Trophoblast cell (in vitro differentiated cells and primary cell): ENCODE results near the gene TTLL5.

Experiments used
- DNase-seq, 2 donors: peaks; one replicate each; pipeline ENCODE4 v3.0.0-alpha.2; 2016
- H2AFZ ChIP-seq: 2 replicates; pipeline ENCODE4 v1.6.1; 2013; ENCODE audit warnings: low read length, moderate library complexity, mild to moderate bottlenecking; ENCODE audit not compliant: insufficient read depth, poor library complexity
- H2AK5ac ChIP-seq: 2 replicates; pipeline ENCODE4 v1.6.1; 2013; ENCODE audit warnings: mild to moderate bottlenecking, low read length
- H2BK120ac ChIP-seq: 2 replicates; pipeline ENCODE4 v1.6.1; 2013; ENCODE audit warnings: low read length, mild to moderate bottlenecking, moderate library complexity; ENCODE audit not compliant: insufficient read depth, poor library complexity
- H2BK12ac ChIP-seq: 2 replicates; pipeline ENCODE4 v1.6.1; 2013; ENCODE audit warnings: mild to moderate bottlenecking, low read length, moderate library complexity
- H2BK5ac ChIP-seq: 2 replicates; pipeline ENCODE4 v1.6.1; 2013; ENCODE audit warnings: low read length, low read depth, moderate library complexity, mild to moderate bottlenecking; ENCODE audit not compliant: poor library complexity
- H3K14ac ChIP-seq: 2 replicates; pipeline ENCODE4 v1.6.1; 2013; ENCODE audit warnings: mild to moderate bottlenecking, low read length
- H3K18ac ChIP-seq: 2 replicates; pipeline ENCODE4 v1.6.1; 2013; ENCODE audit warnings: mild to moderate bottlenecking, low read length
- H3K23ac ChIP-seq: 2 replicates; pipeline ENCODE4 v1.6.1; 2013; ENCODE audit warnings: low read length
- H3K27ac ChIP-seq: 2 replicates; pipeline ENCODE4 v1.5.1; 2013; ENCODE audit warnings: low read depth, mild to moderate bottlenecking, inconsistent platforms, low read length, moderate library complexity
- H3K27me3 ChIP-seq: 2 replicates; pipeline ENCODE4 v1.6.1; 2013; ENCODE audit warnings: inconsistent platforms, mild to moderate bottlenecking, low read length, moderate library complexity; ENCODE audit not compliant: insufficient read depth
- H3K36me3 ChIP-seq, 2 experiments: 1 replicate in 1 of 2; 2 replicates in 1 of 2; pipeline ENCODE4 v1.6.1; 2013; ENCODE audit warnings: low read length in 2 of 2, mild to moderate bottlenecking in 2 of 2, moderate library complexity in 1 of 2; ENCODE audit not compliant: insufficient read depth in 2 of 2, control insufficient read depth in 1 of 2
- H3K4ac ChIP-seq: 2 replicates; pipeline ENCODE4 v1.6.1; 2013; ENCODE audit warnings: low read depth, mild to moderate bottlenecking, low read length, moderate library complexity
- H3K4me1 ChIP-seq, 2 experiments: 1 replicate in 1 of 2; 2 replicates in 1 of 2; pipeline ENCODE4 v1.6.1; 2013; ENCODE audit warnings: low read length in 2 of 2, mild to moderate bottlenecking in 2 of 2, moderate library complexity in 1 of 2; ENCODE audit not compliant: insufficient read depth in 2 of 2, control insufficient read depth in 1 of 2
- H3K4me2 ChIP-seq: 2 replicates; pipeline ENCODE4 v1.6.1; 2013; ENCODE audit warnings: inconsistent platforms, mild to moderate bottlenecking, low read length, moderate library complexity
- H3K4me3 ChIP-seq: 2 replicates; pipeline ENCODE4 v1.5.1; 2013; ENCODE audit warnings: mild to moderate bottlenecking, low read depth, low read length, inconsistent platforms
- H3K79me1 ChIP-seq: one replicate; pipeline ENCODE4 v1.6.1; 2013; ENCODE audit warnings: low read length
- H3K79me2 ChIP-seq: 2 replicates; pipeline ENCODE4 v1.6.1; 2013; ENCODE audit warnings: low read length, mild to moderate bottlenecking; ENCODE audit not compliant: control insufficient read depth, insufficient read depth, poor library complexity
- H3K9ac ChIP-seq: 2 replicates; pipeline ENCODE4 v1.6.1; 2013; ENCODE audit warnings: mild to moderate bottlenecking, low read length
- H3K9me3 ChIP-seq: 2 replicates; pipeline ENCODE4 v1.6.1; 2013; ENCODE audit warnings: low read depth, mild to moderate bottlenecking, control low read depth, inconsistent platforms, low read length; ENCODE audit not compliant: insufficient read depth
- H4K12ac ChIP-seq: 2 replicates; pipeline ENCODE4 v1.6.1; 2013; ENCODE audit warnings: low read depth, mild to moderate bottlenecking, low read length, moderate library complexity
- H4K8ac ChIP-seq: 2 replicates; pipeline ENCODE4 v1.6.1; 2013; ENCODE audit warnings: low read depth, mild to moderate bottlenecking, low read length, moderate library complexity
- H4K91ac ChIP-seq: one replicate; pipeline ENCODE4 v1.6.1; 2013; ENCODE audit warnings: low read depth, mild to moderate bottlenecking, low read length, moderate library complexity
- WGBS: extraction: QIAGEN DNeasy Blood & Tissue Kit; methylation state at CpG from one replicate; pipeline ENCODE4 v1.1.7; 2013; ENCODE audit warnings: missing lambda C conversion rate; ENCODE audit not compliant: insufficient read length, insufficient coverage; ENCODE audit errors: extremely low coverage; 5-methylcytosine and 5-hydroxymethylcytosine counted together

The TTLL5 gene

GRCh38 chr14:75979648-75980565 is 318.9 kb downstream of the TTLL5 start:
- no peak overlapping the region for H3K23ac ChIP-seq
- H2AFZ ChIP-seq, result no peak overlapping the region
- no peak overlapping the region for H3K9ac ChIP-seq
- no peak overlapping the region for H4K8ac ChIP-seq
- no CpG with 5 or more reads among the region's 27 CpGs for WGBS
- H3K36me3 ChIP-seq, result no peaks in the 10 kb centered on the region
- no peak overlapping the region for H2BK120ac ChIP-seq
- peak overlapping the region; percentile 52 for H3K4me3 ChIP-seq
- H3K27me3 ChIP-seq, result peaks cover 4% of the 10 kb centered on the region
- H3K4ac ChIP-seq, result no peak overlapping the region
- peaks cover 4% of the 10 kb centered on the region for H3K79me2 ChIP-seq
- no peak overlapping the region for H4K12ac ChIP-seq
- no peak overlapping the region for H3K18ac ChIP-seq
- no peak overlapping the region for H2BK12ac ChIP-seq
- peaks cover 9 to 15% of the 10 kb centered on the region in 2 experiments for H3K4me1 ChIP-seq
- H3K14ac ChIP-seq, result no peak overlapping the region
- H3K79me1 ChIP-seq, result peaks cover 8% of the 10 kb centered on the region
- H3K4me2 ChIP-seq, result peak overlapping the region; percentile 18
- DNase-seq, result no peak
- peaks cover 2% of the 10 kb centered on the region for H3K9me3 ChIP-seq
- H3K27ac ChIP-seq, result no peak overlapping the region
- no peak overlapping the region for H2BK5ac ChIP-seq
- no peak overlapping the region for H4K91ac ChIP-seq
- no peak overlapping the region for H2AK5ac ChIP-seq

GRCh38 chr14:75980856-75981255 is 319.8 kb downstream of the TTLL5 start:
- Histone ChIP-seq H3K9ac (no peak overlapping the region), H3K27me3 (peaks cover 4% of the 10 kb centered on the region), H4K12ac (no peak overlapping the region), H2BK5ac (no peak overlapping the region), H3K36me3 (no peaks in the 10 kb centered on the region), H3K9me3 (peaks cover 2% of the 10 kb centered on the region), H2BK12ac (no peak overlapping the region), H4K8ac (no peak overlapping the region), H4K91ac (no peak overlapping the region), H3K27ac (no peak overlapping the region), H3K4ac (no peak overlapping the region), H3K4me1 (peaks cover 9 to 15% of the 10 kb centered on the region in 2 experiments), H3K79me1 (peaks cover 11% of the 10 kb centered on the region), H2AFZ (no peak overlapping the region), H2BK120ac (no peak overlapping the region), H2AK5ac (no peak overlapping the region), H3K4me3 (no peak overlapping the region), H3K18ac (no peak overlapping the region), H3K4me2 (no peak overlapping the region), H3K14ac (no peak overlapping the region), H3K23ac (no peak overlapping the region), H3K79me2 (peaks cover 5% of the 10 kb centered on the region)
- no peak for DNase-seq
- WGBS, result no CpG with 5 or more reads among the region's 8 CpGs

GRCh38 chr14:75981426-75982265 is 320.6 kb downstream of the TTLL5 start, which contains the start of gene TGFB3:
TSS of gene TGFB3 (minus strand) at chr14:75981995. CDS start at chr14:75980893, 1,102 bp downstream.
- H3K4ac ChIP-seq, result no peak within 1 kb of the TSS
- peak within 1 kb of the TSS; percentile 72 for H4K91ac ChIP-seq
- no peaks in the 10 kb centered on the region for H3K36me3 ChIP-seq
- H3K4me1 ChIP-seq, result peaks cover 11 to 15% of the 10 kb centered on the region in 2 experiments
- H3K9me3 ChIP-seq, result peaks cover 2% of the 10 kb centered on the region
- peak within 1 kb of the TSS; percentile 86 for H2AFZ ChIP-seq
- peak within 1 kb of the TSS; percentile 43 for H3K27ac ChIP-seq
- DNase-seq, result peak in 1 of 2 donors; percentile 48
- no peak within 1 kb of the TSS for H3K23ac ChIP-seq
- peaks cover 11% of the 10 kb centered on the region for H3K79me1 ChIP-seq
- H2BK5ac ChIP-seq, result peak within 1 kb of the TSS; percentile 66
- peak within 1 kb of the TSS; percentile 69 for H3K14ac ChIP-seq
- H3K4me3 ChIP-seq, result peak within 1 kb of the TSS; percentile 80
- H3K9ac ChIP-seq, result no peak within 1 kb of the TSS
- peak within 1 kb of the TSS; percentile 73 for H2BK120ac ChIP-seq
- H3K4me2 ChIP-seq, result peak within 1 kb of the TSS; percentile 83
- H2BK12ac ChIP-seq, result peak within 1 kb of the TSS; percentile 87
- WGBS, result no CpG with 5 or more reads among the region's 26 CpGs
- peak within 1 kb of the TSS; percentile 85 for H3K18ac ChIP-seq
- peak within 1 kb of the TSS; percentile 51 for H2AK5ac ChIP-seq
- peak within 1 kb of the TSS; percentile 57 for H4K8ac ChIP-seq
- H4K12ac ChIP-seq, result no peak within 1 kb of the TSS
- H3K27me3 ChIP-seq, result peaks cover 4% of the 10 kb centered on the region
- peaks cover 5% of the 10 kb centered on the region for H3K79me2 ChIP-seq

GRCh38 chr14:75982266-75983018 is 321.4 kb downstream of the TTLL5 start:
- DNase-seq, result peak; percentile 70 to 86
- Histone ChIP-seq H3K9me3 (peaks cover 2% of the 10 kb centered on the region), H2AK5ac (peak overlapping the region; percentile 51), H3K4ac (no peak overlapping the region), H3K79me1 (peaks cover 11% of the 10 kb centered on the region), H3K79me2 (peaks cover 5% of the 10 kb centered on the region), H4K8ac (peak overlapping the region; percentile 57), H3K4me2 (peak overlapping the region; percentile 83), H3K36me3 (no peaks in the 10 kb centered on the region), H2BK120ac (peak overlapping the region; percentile 73), H3K18ac (peak overlapping the region; percentile 85), H4K12ac (no peak overlapping the region), H3K9ac (no peak overlapping the region), H3K14ac (peak overlapping the region; percentile 69), H3K4me1 (peaks cover 11 to 15% of the 10 kb centered on the region in 2 experiments), H2BK12ac (peak overlapping the region; percentile 87), H3K27me3 (peaks cover 4% of the 10 kb centered on the region), H4K91ac (peak overlapping the region; percentile 72), H3K27ac (peak overlapping the region; percentile 43), H3K23ac (no peak overlapping the region), H2AFZ (peak overlapping the region; percentile 86), H2BK5ac (peak overlapping the region; percentile 66), H3K4me3 (peak overlapping the region; percentile 80)
- WGBS, result no CpG with 5 or more reads among the region's 77 CpGs
